ENCODE data around the gene DNAI4. TPM values are rescaled to one million over a fixed set of nuclear protein-coding genes. Genes with fewer than 3 reads are reported as not detected.

DNAI4 gene
- total and polyA plus RNA-seq, 9 of the 15 experiments (the other 6 are each of a cell fraction or from before 2014, with no cell fraction given), result 0.57 to 4.8 (median 2.6) TPM; not detected in 1

DNA sequence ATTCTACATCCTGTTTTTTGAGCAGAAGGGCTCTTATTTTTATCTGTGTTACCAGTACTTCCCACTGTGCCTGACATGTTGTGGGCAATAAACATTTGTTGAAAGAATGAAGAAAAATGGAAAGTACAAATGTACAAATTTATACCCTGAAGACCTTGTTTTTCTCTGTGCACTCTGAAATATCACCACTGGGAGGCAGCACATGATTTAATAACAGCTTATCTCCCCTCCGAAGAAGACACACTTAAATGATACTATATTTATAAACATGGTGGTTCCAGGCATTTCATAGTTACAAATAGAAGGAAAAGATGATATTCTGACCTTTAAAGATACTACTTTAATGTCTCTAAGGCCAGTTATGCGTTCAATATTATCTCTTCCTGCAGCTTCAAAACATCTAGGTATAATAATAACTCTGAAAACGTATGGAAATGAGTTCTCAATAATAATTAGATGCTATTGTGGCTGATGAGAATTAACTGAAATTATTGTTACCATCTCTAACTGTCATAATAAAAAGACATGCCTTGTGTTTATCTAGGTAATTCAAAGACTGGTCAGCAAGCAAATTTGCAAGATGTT is 159.6 kb downstream of the DNAI4 start (continued):
- TF ChIP-seq, protein P1, sequence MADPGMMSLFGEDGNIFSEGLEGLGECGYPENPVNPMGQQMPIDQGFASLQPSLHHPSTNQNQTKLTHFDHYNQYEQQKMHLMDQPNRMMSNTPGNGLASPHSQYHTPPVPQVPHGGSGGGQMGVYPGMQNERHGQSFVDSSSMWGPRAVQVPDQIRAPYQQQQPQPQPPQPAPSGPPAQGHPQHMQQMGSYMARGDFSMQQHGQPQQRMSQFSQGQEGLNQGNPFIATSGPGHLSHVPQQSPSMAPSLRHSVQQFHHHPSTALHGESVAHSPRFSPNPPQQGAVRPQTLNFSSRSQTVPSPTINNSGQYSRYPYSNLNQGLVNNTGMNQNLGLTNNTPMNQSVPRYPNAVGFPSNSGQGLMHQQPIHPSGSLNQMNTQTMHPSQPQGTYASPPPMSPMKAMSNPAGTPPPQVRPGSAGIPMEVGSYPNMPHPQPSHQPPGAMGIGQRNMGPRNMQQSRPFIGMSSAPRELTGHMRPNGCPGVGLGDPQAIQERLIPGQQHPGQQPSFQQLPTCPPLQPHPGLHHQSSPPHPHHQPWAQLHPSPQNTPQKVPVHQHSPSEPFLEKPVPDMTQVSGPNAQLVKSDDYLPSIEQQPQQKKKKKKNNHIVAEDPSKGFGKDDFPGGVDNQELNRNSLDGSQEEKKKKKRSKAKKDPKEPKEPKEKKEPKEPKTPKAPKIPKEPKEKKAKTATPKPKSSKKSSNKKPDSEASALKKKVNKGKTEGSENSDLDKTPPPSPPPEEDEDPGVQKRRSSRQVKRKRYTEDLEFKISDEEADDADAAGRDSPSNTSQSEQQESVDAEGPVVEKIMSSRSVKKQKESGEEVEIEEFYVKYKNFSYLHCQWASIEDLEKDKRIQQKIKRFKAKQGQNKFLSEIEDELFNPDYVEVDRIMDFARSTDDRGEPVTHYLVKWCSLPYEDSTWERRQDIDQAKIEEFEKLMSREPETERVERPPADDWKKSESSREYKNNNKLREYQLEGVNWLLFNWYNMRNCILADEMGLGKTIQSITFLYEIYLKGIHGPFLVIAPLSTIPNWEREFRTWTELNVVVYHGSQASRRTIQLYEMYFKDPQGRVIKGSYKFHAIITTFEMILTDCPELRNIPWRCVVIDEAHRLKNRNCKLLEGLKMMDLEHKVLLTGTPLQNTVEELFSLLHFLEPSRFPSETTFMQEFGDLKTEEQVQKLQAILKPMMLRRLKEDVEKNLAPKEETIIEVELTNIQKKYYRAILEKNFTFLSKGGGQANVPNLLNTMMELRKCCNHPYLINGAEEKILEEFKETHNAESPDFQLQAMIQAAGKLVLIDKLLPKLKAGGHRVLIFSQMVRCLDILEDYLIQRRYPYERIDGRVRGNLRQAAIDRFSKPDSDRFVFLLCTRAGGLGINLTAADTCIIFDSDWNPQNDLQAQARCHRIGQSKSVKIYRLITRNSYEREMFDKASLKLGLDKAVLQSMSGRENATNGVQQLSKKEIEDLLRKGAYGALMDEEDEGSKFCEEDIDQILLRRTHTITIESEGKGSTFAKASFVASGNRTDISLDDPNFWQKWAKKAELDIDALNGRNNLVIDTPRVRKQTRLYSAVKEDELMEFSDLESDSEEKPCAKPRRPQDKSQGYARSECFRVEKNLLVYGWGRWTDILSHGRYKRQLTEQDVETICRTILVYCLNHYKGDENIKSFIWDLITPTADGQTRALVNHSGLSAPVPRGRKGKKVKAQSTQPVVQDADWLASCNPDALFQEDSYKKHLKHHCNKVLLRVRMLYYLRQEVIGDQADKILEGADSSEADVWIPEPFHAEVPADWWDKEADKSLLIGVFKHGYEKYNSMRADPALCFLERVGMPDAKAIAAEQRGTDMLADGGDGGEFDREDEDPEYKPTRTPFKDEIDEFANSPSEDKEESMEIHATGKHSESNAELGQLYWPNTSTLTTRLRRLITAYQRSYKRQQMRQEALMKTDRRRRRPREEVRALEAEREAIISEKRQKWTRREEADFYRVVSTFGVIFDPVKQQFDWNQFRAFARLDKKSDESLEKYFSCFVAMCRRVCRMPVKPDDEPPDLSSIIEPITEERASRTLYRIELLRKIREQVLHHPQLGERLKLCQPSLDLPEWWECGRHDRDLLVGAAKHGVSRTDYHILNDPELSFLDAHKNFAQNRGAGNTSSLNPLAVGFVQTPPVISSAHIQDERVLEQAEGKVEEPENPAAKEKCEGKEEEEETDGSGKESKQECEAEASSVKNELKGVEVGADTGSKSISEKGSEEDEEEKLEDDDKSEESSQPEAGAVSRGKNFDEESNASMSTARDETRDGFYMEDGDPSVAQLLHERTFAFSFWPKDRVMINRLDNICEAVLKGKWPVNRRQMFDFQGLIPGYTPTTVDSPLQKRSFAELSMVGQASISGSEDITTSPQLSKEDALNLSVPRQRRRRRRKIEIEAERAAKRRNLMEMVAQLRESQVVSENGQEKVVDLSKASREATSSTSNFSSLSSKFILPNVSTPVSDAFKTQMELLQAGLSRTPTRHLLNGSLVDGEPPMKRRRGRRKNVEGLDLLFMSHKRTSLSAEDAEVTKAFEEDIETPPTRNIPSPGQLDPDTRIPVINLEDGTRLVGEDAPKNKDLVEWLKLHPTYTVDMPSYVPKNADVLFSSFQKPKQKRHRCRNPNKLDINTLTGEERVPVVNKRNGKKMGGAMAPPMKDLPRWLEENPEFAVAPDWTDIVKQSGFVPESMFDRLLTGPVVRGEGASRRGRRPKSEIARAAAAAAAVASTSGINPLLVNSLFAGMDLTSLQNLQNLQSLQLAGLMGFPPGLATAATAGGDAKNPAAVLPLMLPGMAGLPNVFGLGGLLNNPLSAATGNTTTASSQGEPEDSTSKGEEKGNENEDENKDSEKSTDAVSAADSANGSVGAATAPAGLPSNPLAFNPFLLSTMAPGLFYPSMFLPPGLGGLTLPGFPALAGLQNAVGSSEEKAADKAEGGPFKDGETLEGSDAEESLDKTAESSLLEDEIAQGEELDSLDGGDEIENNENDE (IDR thresholded peaks at IDR 0.05; ENCODE audit: low read depth, low read length), result no peak
- TF ChIP-seq HMG20A (CRISPR knock-in tag; conservative IDR thresholded peaks at IDR 0.05) (no peak), GATAD2A (IDR thresholded peaks at IDR 0.05) (no peak), GTF2A2 (tag; IDR thresholded peaks at IDR 0.05) (no peak), MEF2D (tag; conservative IDR thresholded peaks at IDR 0.05; ENCODE audit: low read depth) (no peak), TEAD4 (IDR thresholded peaks at IDR 0.05; ENCODE audit: low read length) (no peak), TEAD4 (CRISPR knock-in tag; IDR thresholded peaks at IDR 0.05; ENCODE audit: borderline replicate concordance) (no peak), FOXK2 (conservative IDR thresholded peaks at IDR 0.05 in 1 of 2, IDR thresholded peaks at IDR 0.05 in 1 of 2; ENCODE audit: low read depth in 2 of 2) (peak in 1 of 2 experiments; percentile 74; a peak in 3 of 4 replicates), EP300 (IDR thresholded peaks at IDR 0.05; ENCODE audit: low read length) (0 out of 2 replicates have a peak, but pooled peaks have one; percentile 14)
- TF ChIP-seq, protein P2, sequence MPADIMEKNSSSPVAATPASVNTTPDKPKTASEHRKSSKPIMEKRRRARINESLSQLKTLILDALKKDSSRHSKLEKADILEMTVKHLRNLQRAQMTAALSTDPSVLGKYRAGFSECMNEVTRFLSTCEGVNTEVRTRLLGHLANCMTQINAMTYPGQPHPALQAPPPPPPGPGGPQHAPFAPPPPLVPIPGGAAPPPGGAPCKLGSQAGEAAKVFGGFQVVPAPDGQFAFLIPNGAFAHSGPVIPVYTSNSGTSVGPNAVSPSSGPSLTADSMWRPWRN (IDR thresholded peaks at IDR 0.05; ENCODE audit: low read depth), result no peak
- TF ChIP-seq, protein P3, sequence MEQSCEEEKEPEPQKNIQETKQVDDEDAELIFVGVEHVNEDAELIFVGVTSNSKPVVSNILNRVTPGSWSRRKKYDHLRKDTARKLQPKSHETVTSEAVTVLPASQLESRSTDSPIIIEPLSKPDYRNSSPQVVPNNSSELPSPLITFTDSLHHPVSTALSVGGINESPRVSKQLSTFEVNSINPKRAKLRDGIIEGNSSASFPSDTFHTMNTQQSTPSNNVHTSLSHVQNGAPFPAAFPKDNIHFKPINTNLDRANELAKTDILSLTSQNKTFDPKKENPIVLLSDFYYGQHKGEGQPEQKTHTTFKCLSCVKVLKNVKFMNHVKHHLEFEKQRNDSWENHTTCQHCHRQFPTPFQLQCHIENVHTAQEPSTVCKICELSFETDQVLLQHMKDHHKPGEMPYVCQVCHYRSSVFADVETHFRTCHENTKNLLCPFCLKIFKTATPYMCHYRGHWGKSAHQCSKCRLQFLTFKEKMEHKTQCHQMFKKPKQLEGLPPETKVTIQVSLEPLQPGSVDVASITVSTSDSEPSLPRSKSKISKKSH (CRISPR knock-in tag; IDR thresholded peaks at IDR 0.05), result no peak
